GM23338 (cell line): ENCODE measurements around the gene PLEKHJ1. TPM values are rescaled to one million over a fixed set of nuclear protein-coding genes. Genes with fewer than 3 reads are reported as not detected.

Experiments used
- ATAC-seq: fragments of 200-7000 bp; cut with Tn5 transposase; 3 replicates; pipeline ENCODE4 v1.9.1; 2020
- DNase-seq: peaks from one replicate; pipeline ENCODE4 v3.0.0-alpha.2; 2015; ENCODE audit warnings: low spot score
- H2AFZ ChIP-seq: fragments of 200-600 bp; sonication (generic); 2 replicates; pipeline ENCODE4 v1.8.0; 2016; ENCODE audit warnings: antibody characterized with exemption, mild to moderate bottlenecking, moderate library complexity
- H3F3A ChIP-seq: fragments of 200-600 bp; sonication (generic); replicated peaks from 2 replicates; pipeline ENCODE4 v1.8.0; 2017; ENCODE audit warnings: antibody characterized with exemption, mixed run types, low read depth
- H3K27ac ChIP-seq: fragments of 200-600 bp; sonication (generic); 2 replicates; pipeline ENCODE4 v1.6.1; 2016; ENCODE audit warnings: low read depth
- H3K27me3 ChIP-seq: fragments of 200-600 bp; sonication (generic); 2 replicates; pipeline ENCODE4 v1.8.0; 2016; ENCODE audit warnings: mild to moderate bottlenecking, mixed run types, moderate library complexity; ENCODE audit not compliant: insufficient read depth
- H3K36me3 ChIP-seq: fragments of 200-600 bp; sonication (generic); 2 replicates; pipeline ENCODE4 v1.8.0; 2016; ENCODE audit warnings: mild to moderate bottlenecking; ENCODE audit not compliant: insufficient read depth
- H3K4me1 ChIP-seq: fragments of 200-600 bp; sonication (generic); 2 replicates; pipeline ENCODE4 v1.8.0; 2016; ENCODE audit warnings: mild to moderate bottlenecking, moderate library complexity; ENCODE audit not compliant: insufficient read depth
- H3K4me2 ChIP-seq: fragments of 200-600 bp; sonication (generic); 2 replicates; pipeline ENCODE4 v1.7.1; 2017; ENCODE audit warnings: mixed run types
- H3K4me3 ChIP-seq: fragments of 200-600 bp; sonication (generic); 2 replicates; pipeline ENCODE4 v1.6.1; 2016; ENCODE audit warnings: mixed run types
- H3K79me2 ChIP-seq: fragments of 200-600 bp; sonication (generic); replicated peaks from 2 replicates; pipeline ENCODE4 v1.8.0; 2017; ENCODE audit warnings: mild to moderate bottlenecking; ENCODE audit not compliant: insufficient read depth
- H3K9me2 ChIP-seq: fragments of 200-600 bp; sonication (generic); 2 replicates; pipeline ENCODE4 v1.8.0; 2017; ENCODE audit not compliant: insufficient read depth
- H4K20me1 ChIP-seq: fragments of 200-600 bp; sonication (generic); replicated peaks from 2 replicates; pipeline ENCODE4 v1.8.0; 2017; ENCODE audit warnings: mild to moderate bottlenecking; ENCODE audit not compliant: insufficient read depth
- H3K27ac Mint-ChIP-seq: 2 replicates; pipeline ENCODE4 v1.8.0; 2020; ENCODE audit warnings: inconsistent platforms, mild to moderate bottlenecking, moderate library complexity, mixed read lengths
- H3K27me3 Mint-ChIP-seq: 3 replicates; pipeline ENCODE4 v1.8.0; 2022; ENCODE audit warnings: low read depth, mild to moderate bottlenecking, moderate library complexity, mixed read lengths, inconsistent platforms; ENCODE audit not compliant: insufficient read depth, poor library complexity
- H3K36me3 Mint-ChIP-seq: 3 replicates; pipeline ENCODE4 v1.8.0; 2021; ENCODE audit warnings: low read depth, mild to moderate bottlenecking, inconsistent platforms, moderate library complexity, mixed read lengths
- H3K4me1 Mint-ChIP-seq: 3 replicates; pipeline ENCODE4 v1.8.0; 2020; ENCODE audit warnings: mild to moderate bottlenecking, inconsistent platforms, mixed read lengths
- H3K4me3 Mint-ChIP-seq: 3 replicates; pipeline ENCODE4 v1.8.0; 2021; ENCODE audit warnings: moderate library complexity, mild to moderate bottlenecking, inconsistent platforms, mixed read lengths
- H3K9me3 Mint-ChIP-seq: 3 replicates; pipeline ENCODE4 v1.8.0; 2020; ENCODE audit warnings: moderate library complexity, mild to moderate bottlenecking, inconsistent platforms, mixed read lengths
- CREB1 ChIP-seq: fragments of 250-450 bp; sonication (Bioruptor Pico); IDR thresholded peaks from 2 replicates; pipeline ENCODE4 v1.5.0; 2020; ENCODE audit warnings: low read depth, mild to moderate bottlenecking, moderate library complexity
- CTCF ChIP-seq, 2 experiments: fragments of 200-600 bp in 1 of 2; sonication (generic) in 1 of 2; conservative IDR thresholded peaks; 2 replicates each; pipeline versions ENCODE4 v1.5.1 to v1.6.1; 2016 to 2017; ENCODE audit warnings: antibody characterized with exemption in 2 of 2, low read depth in 2 of 2, mild to moderate bottlenecking in 2 of 2, moderate library complexity in 1 of 2
- ZNF462 ChIP-seq: fragments of 250-450 bp; sonication (Bioruptor Pico); IDR thresholded peaks from 2 replicates; pipeline ENCODE4 v1.5.0; 2020; ENCODE audit warnings: mild to moderate bottlenecking, moderate library complexity
- polyA plus RNA-seq: library from polyadenylated mRNA; unstranded; fragments of >200 nt; fragmentation: Nextera tagmentation; extraction: Ambion mirVana; gene quantifications from 2 replicates; pipeline ENCODE4 v1.2.1, GENCODE V29; 2016
- total RNA-seq: library from RNA; depleted of rRNA; stranded (reverse); fragments of >200 nt; shearing (Covaris generic); gene quantifications from 2 replicates; pipeline ENCODE4 v1.2.3, GENCODE V29; 2014
- TF ChIP-seq, protein P1 (sequence below): IDR thresholded peaks from one replicate; pipeline ENCODE4 v1.6.1; 2018; ENCODE audit warnings: antibody characterized with exemption; ENCODE audit not compliant: unreplicated experiment

The PLEKHJ1 gene
- total and polyA plus RNA-seq, 2 experiments from 2014 or later: 146 to 210 TPM

DNA sequence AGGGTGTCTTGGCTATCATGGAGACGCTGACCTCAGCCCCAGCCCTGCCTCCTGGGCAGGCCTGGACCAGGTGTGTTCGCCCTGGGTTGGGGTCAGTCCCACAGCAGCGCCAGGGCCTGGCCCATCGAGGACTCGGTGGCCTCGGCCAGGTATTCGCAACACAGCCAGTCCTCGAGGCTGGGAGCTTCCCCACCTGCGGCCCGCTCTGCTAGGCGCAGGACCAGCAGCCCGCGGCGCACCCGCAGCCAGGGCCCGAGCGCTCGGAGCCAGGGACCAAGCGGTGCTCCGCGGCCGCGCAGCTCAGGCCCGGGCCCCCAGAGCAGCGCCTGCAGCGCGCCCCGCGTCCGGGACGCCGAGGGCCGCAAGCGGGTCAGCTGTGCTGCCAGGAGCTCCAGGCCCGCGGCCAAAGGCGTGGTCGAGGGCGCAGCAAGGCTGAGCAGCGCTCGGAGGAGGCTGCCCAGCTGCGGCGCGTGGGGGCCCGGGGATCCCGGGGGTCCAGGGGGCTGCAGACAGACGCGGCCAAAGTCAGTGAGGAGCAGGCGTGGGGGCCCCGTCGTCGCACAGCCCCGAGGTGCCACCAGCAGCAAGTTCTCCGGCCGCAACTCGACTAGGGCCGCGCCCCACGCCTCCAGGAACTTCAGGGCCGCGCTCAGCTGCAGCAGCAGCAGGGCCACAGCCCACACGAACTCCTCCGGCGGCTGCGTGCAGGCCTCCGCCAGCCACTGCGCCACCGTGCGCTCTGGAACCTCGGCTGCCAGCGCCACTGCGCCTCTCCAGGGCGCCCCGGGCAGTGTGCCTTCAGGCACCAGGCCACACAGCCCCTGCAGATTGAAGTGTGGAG is 39.7 kb upstream of the PLEKHJ1 start (continued):
- TF ChIP-seq ZNF462 (CRISPR knock-in tag): no peak

DNA sequence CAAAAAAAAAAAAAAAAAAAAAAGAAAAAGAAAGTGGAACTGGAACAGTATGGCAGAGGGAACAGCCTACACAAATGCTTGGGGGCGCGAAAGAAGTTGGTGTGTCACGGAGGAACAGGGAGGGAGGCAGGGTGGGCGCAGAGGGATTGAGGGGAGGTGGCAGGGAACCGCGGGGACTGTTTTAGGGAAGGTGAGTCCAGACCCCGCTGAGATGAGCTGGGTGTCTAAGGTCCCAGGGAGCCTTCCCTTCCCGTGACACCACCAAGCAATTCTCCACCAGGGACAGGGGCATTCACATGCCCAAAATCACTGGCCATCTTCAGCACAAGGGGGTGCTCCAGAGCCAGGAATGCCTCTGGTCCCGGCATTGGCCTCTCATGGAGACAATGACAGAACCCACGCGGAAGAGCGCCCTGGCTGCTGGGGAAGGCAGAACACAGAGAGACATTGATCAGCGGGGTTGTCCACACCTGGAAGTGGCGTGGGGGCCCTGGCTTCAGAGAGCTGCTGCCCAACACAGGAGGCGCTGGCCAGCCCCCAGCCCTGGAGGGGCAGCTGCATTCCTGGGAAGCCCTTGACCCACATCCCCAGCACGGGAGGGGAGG is 38.9 kb upstream of the PLEKHJ1 start:
- Histone ChIP-seq H2AFZ (no peak overlapping the region), H3K79me2 (peaks cover 40% of the 10 kb centered on the region), H3K4me2 (no peak overlapping the region), H3F3A (peaks cover 37% of the 10 kb centered on the region), H3K27ac (0 out of 2 replicates have a peak overlapping the region, but pooled peaks have one; percentile 39), H3K9me2 (no peaks in the 10 kb centered on the region), H3K36me3 (peaks cover 4% of the 10 kb centered on the region; the same call in 1 of the 2 replicates), H3K4me3 (no peak overlapping the region), H3K4me1 (peaks cover 18% of the 10 kb centered on the region), H3K27me3 (no peaks in the 10 kb centered on the region), H4K20me1 (peaks cover 27% of the 10 kb centered on the region)
- Mint-ChIP-seq H3K36me3 (peaks cover 37% of the 10 kb centered on the region), H3K27me3 (peaks cover 23% of the 10 kb centered on the region), H3K27ac (peak overlapping the region; percentile 59; the same call in 1 of the 2 replicates), H3K4me1 (peaks cover 23% of the 10 kb centered on the region), H3K4me3 (peak overlapping the region; percentile 38; the same call in 2 of the 3 replicates), H3K9me3 (peaks cover 7% of the 10 kb centered on the region; the same call in 2 of the 3 replicates)
- ATAC-seq (peak; percentile 37), DNase-seq (peak; percentile 87)
- TF ChIP-seq, protein P1, sequence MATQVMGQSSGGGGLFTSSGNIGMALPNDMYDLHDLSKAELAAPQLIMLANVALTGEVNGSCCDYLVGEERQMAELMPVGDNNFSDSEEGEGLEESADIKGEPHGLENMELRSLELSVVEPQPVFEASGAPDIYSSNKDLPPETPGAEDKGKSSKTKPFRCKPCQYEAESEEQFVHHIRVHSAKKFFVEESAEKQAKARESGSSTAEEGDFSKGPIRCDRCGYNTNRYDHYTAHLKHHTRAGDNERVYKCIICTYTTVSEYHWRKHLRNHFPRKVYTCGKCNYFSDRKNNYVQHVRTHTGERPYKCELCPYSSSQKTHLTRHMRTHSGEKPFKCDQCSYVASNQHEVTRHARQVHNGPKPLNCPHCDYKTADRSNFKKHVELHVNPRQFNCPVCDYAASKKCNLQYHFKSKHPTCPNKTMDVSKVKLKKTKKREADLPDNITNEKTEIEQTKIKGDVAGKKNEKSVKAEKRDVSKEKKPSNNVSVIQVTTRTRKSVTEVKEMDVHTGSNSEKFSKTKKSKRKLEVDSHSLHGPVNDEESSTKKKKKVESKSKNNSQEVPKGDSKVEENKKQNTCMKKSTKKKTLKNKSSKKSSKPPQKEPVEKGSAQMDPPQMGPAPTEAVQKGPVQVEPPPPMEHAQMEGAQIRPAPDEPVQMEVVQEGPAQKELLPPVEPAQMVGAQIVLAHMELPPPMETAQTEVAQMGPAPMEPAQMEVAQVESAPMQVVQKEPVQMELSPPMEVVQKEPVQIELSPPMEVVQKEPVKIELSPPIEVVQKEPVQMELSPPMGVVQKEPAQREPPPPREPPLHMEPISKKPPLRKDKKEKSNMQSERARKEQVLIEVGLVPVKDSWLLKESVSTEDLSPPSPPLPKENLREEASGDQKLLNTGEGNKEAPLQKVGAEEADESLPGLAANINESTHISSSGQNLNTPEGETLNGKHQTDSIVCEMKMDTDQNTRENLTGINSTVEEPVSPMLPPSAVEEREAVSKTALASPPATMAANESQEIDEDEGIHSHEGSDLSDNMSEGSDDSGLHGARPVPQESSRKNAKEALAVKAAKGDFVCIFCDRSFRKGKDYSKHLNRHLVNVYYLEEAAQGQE: peak; percentile 42
- TF ChIP-seq CTCF (conservative IDR thresholded peaks at IDR 0.05; ENCODE audit: low read depth in 2 of 2): peak; percentile 62 to 91
- TF ChIP-seq CREB1 (CRISPR knock-in tag): no peak
